K562 (cell line): ENCODE results near the gene TTC21A. TPM values are rescaled to one million over a fixed set of nuclear protein-coding genes. Genes with fewer than 3 reads are reported as not detected.

Source experiments
- ARID3A ChIP-seq: IDR thresholded peaks from 2 replicates; pipeline ENCODE4 v1.6.1; 2012; ENCODE audit warnings: low read depth, low read length, improper control_type of control experiment, borderline replicate concordance
- ARID4B ChIP-seq: sonication (generic); formaldehyde crosslinking; IDR thresholded peaks from 2 replicates; pipeline ENCODE4 v1.8.0; 2022; ENCODE audit warnings: mild to moderate bottlenecking, missing genetic modification reagents
- ATF7 ChIP-seq: fragments of 450-650 bp; IDR thresholded peaks from 2 replicates; pipeline ENCODE4 v1.7.1; 2014; ENCODE audit warnings: mild to moderate bottlenecking, moderate library complexity
- CEBPG ChIP-seq, 3 experiments: fragments of 200-800 bp in 1 of 3; sonication (Bioruptor generic) in 1 of 3; sonication (generic) in 1 of 3; formaldehyde crosslinking in 1 of 3; IDR thresholded peaks in 2 of 3; conservative IDR thresholded peaks in 1 of 3; 2 replicates each; pipeline versions ENCODE4 v1.6.1 to v1.8.0; 2016 to 2022; ENCODE audit warnings: missing compliant biosample characterization in 2 of 3, missing genetic modification characterization in 2 of 3, mild to moderate bottlenecking in 1 of 3, missing genetic modification reagents in 1 of 3
- CTBP1 ChIP-seq: fragments of 450-650 bp; IDR thresholded peaks from 2 replicates; pipeline ENCODE4 v1.6.1; 2016; ENCODE audit warnings: borderline replicate concordance
- EHMT2 ChIP-seq: fragments of 450-650 bp; IDR thresholded peaks from 2 replicates; pipeline ENCODE4 v1.6.1; 2018; ENCODE audit warnings: antibody characterized with exemption
- ETV5 ChIP-seq: sonication (generic); formaldehyde crosslinking; IDR thresholded peaks from 2 replicates; pipeline ENCODE4 v1.4.0; 2020; ENCODE audit warnings: low read depth, mild to moderate bottlenecking, missing genetic modification reagents
- NBN ChIP-seq: fragments of 450-650 bp; IDR thresholded peaks from 2 replicates; pipeline ENCODE4 v1.6.1; 2016; ENCODE audit warnings: low read depth, mild to moderate bottlenecking
- RAD21 ChIP-seq, 2 experiments: fragments of 250-450 bp in 1 of 2; fragments of 450-650 bp in 1 of 2; sonication (Bioruptor Pico) in 1 of 2; formaldehyde crosslinking in 1 of 2; IDR thresholded peaks in 1 of 2; conservative IDR thresholded peaks in 1 of 2; 2 replicates each; pipeline versions ENCODE4 v1.4.0 to v1.8.0; 2020 to 2022; ENCODE audit warnings: mild to moderate bottlenecking in 2 of 2, moderate library complexity in 1 of 2
- SMC3 ChIP-seq: conservative IDR thresholded peaks from 2 replicates; pipeline ENCODE4 v1.6.1; 2011; ENCODE audit warnings: low read depth, low read length, improper control_type of control experiment; ENCODE audit not compliant: insufficient read depth
- TCF3 ChIP-seq: sonication (generic); formaldehyde crosslinking; IDR thresholded peaks from 2 replicates; pipeline ENCODE4 v1.4.0; 2020; ENCODE audit warnings: mild to moderate bottlenecking, missing genetic modification reagents
- ZBTB17 ChIP-seq: fragments of 450-650 bp; formaldehyde crosslinking; IDR thresholded peaks from 2 replicates; pipeline ENCODE4 v1.4.0; 2020; ENCODE audit warnings: mild to moderate bottlenecking
- ZHX1 ChIP-seq: fragments of 150-350 bp; conservative IDR thresholded peaks from 2 replicates; pipeline ENCODE4 v1.6.1; 2014; ENCODE audit warnings: low read length
- ZKSCAN8 ChIP-seq: fragments of 200-800 bp; sonication (Bioruptor generic); IDR thresholded peaks from 2 replicates; pipeline ENCODE4 v1.6.1; 2016; ENCODE audit warnings: missing genetic modification characterization, missing compliant biosample characterization
- ZNF583 ChIP-seq: fragments of 250-450 bp; sonication (Bioruptor Pico); IDR thresholded peaks from 2 replicates; pipeline ENCODE4 v1.4.0; 2020
- ZNF589 ChIP-seq: fragments of 200-800 bp; sonication (Bioruptor generic); IDR thresholded peaks from 2 replicates; pipeline ENCODE4 v1.6.1; 2016; ENCODE audit warnings: low read depth, missing genetic modification characterization, missing compliant biosample characterization
- polyA plus RNA-seq, 8 experiments: library from polyadenylated mRNA; depleted of rRNA in 4 of 8; stranded (reverse) in 5 of 8; unstranded in 3 of 8; fragments of >200 nt; fragmentation: Nextera tagmentation in 2 of 8; fragmentation: Illumina TruSeq in 1 of 8; extraction: Ambion mirVana in 2 of 8; extraction: Trizol in 1 of 8; gene quantifications; 2 replicates each; pipeline versions ENCODE4 v1.2.1 to v1.2.3, GENCODE V29; 2011 to 2014; ENCODE audit warnings: inconsistent platforms in 1 of 8, missing spikeins in 1 of 8
- total RNA-seq, 7 experiments: library from RNA; depleted of rRNA in 6 of 7; stranded (reverse); fragments of >200 nt in 6 of 7; fragmentation: Illumina TruSeq in 2 of 7; extraction: Trizol in 2 of 7; gene quantifications; 2 replicates each; pipeline versions ENCODE4 v1.2.1 to v1.2.3, GENCODE V29; 2011 to 2021; ENCODE audit warnings: low replicate concordance in 1 of 7

TTC21A gene
- total and polyA plus RNA-seq, 9 of the 15 experiments (the other 6 are each of a cell fraction or from before 2014, with no cell fraction given): 0.22 to 1.4 (median 0.70) TPM

- TF ChIP-seq EHMT2: peak; percentile 93
- TF ChIP-seq TCF3: 0 out of 2 replicates have a peak, but pooled peaks have one; percentile 22
- no peak for TF ChIP-seq ARID4B (CRISPR knock-in tag)
- TF ChIP-seq ZBTB17 (CRISPR knock-in tag): 0 out of 2 replicates have a peak, but pooled peaks have one; percentile 30
- TF ChIP-seq ATF7: peak; percentile 43; the same call in 1 of the 2 replicates
- TF ChIP-seq ZKSCAN8: 0 out of 2 replicates have a peak, but pooled peaks have one; percentile 18
- peak; percentile 68; the same call in 1 of the 2 replicates for TF ChIP-seq ZNF589 (CRISPR knock-in tag)
- TF ChIP-seq CEBPG (CRISPR knock-in tag; IDR thresholded peaks at IDR 0.05): peak; percentile 29; the same call in 1 of the 2 replicates
- TF ChIP-seq CEBPG (tag; conservative IDR thresholded peaks at IDR 0.05 in 1 of 2, IDR thresholded peaks at IDR 0.05 in 1 of 2): peak; percentile 61 to 66
- TF ChIP-seq ETV5 (CRISPR knock-in tag): peak; percentile 88
- peak; percentile 86 for TF ChIP-seq CTBP1
- TF ChIP-seq ZNF583 (CRISPR knock-in tag): no peak
- peak in 1 of 2 experiments; percentile 28; a peak in 3 of 4 replicates for TF ChIP-seq RAD21 (CRISPR knock-in tag; conservative IDR thresholded peaks at IDR 0.05 in 1 of 2, IDR thresholded peaks at IDR 0.05 in 1 of 2)
- TF ChIP-seq ARID3A: peak; percentile 44; the same call in 1 of the 2 replicates
- 0 out of 2 replicates have a peak, but pooled peaks have one; percentile 46 for TF ChIP-seq NBN
- no peak for TF ChIP-seq SMC3
- 0 out of 2 replicates have a peak, but pooled peaks have one; percentile 26 for TF ChIP-seq ZHX1
Observed at GRCh38 chr3:39166134-39166710, 58.7 kb downstream of the TTC21A start (continued).
